ENCODE measurements around the gene FAM107B.

DNA sequence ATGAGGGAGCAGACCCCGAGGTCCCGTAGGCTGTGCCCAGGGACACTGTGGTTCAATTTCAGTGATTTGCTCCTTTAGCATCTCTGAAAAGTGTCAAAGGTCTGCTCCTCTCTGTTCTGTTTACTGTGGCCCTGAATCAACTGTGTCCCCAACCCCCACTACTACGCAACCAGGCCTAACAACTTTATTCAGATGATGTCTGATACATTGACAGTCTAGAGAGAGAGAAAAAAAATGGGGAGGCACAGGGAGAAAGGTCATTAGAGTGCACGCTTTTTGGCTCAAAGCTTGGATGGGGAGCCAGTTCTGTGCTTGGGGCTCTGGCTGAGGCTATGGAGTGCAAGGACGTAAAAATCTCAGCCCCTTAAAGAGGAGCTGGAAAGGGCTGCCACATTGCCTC is 77.9 kb downstream of the FAM107B start:
- TF ChIP-seq CREB5 (CRISPR knock-in tag; IDR thresholded peaks at IDR 0.05; ENCODE audit: low read depth) (no peak), TOX (CRISPR knock-in tag; IDR thresholded peaks at IDR 0.05; ENCODE audit: borderline replicate concordance) (no peak), RARB (CRISPR knock-in tag; IDR thresholded peaks at IDR 0.05) (no peak), GLIS3 (CRISPR knock-in tag; IDR thresholded peaks at IDR 0.05) (no peak), SNAI2 (CRISPR knock-in tag; IDR thresholded peaks at IDR 0.05) (no peak)

Measured in SK-N-SH treated with all-trans-retinoic acid at 6 μM for 48 hours (cell line).